HG02798 (cell line): ENCODE data around the gene SLAMF6.
A peak's percentile ranks its signal among the peaks of the same experiment; 100 is the strongest.
"Not testable (repeated sequence)": the region's sequence is repeated elsewhere in the genome, so short reads cannot be mapped to it uniquely, and the experiment has no call there.

Experiments used
- ATAC-seq: cut with Tn5 transposase; IDR thresholded peaks from one replicate; pipeline ENCODE4 v1.9.1; 2021; ENCODE audit warnings: mild to moderate bottlenecking; ENCODE audit not compliant: unreplicated experiment, poor library complexity

Gene SLAMF6

DNA sequence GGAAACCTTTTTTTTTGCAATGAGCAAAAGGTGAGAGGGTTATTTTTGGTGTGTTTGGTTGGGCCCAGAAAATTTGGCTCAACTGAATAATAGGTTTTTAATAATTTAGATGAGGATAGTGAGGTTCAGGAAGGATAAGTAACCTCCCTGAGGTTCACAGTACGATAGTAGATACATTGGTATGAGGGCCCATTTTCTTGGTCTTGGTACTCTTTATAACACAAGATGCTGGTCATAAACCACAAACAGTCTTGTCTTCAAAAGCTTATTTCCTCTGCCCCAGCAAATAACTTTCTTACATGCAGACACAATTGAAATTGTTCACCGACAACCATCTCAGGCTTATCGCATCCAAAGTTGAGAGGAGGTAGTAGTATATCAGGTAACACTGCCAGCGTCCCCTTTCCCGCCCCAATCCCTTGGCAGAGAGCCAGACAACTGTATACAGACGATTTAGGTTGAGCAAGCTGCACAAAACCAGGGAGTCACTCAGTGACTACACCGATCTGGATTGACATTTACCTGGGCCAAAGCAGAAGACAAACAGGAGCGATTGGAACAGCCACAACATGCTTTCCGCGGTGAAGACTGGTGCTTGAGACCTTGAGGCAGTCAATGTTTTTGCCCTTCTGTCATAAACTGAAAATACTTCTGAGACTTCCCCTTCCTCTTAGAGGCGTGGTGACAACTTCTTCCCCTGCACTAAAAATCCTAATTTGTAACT is at the start of gene SLAMF6:
TSS of gene SLAMF6 (minus strand) at position 634 of the 724 bp plus-strand sequence. CDS start at position 571, 63 bp downstream.
- ATAC-seq = peak; percentile 53

GRCh38 chr1:160570840-160571239 is 47.8 kb upstream of the SLAMF6 start:
- no peak for ATAC-seq

GRCh38 chr1:160569806-160570205 is 46.8 kb upstream of the SLAMF6 start:
- ATAC-seq = no peak

GRCh38 chr1:160567858-160568682 is 45.0 kb upstream of the SLAMF6 start:
- peak; percentile 60 for ATAC-seq

- ATAC-seq = no peak
These were observed 44.3 kb upstream of the SLAMF6 start for GRCh38 chr1:160567341-160567740.

DNA sequence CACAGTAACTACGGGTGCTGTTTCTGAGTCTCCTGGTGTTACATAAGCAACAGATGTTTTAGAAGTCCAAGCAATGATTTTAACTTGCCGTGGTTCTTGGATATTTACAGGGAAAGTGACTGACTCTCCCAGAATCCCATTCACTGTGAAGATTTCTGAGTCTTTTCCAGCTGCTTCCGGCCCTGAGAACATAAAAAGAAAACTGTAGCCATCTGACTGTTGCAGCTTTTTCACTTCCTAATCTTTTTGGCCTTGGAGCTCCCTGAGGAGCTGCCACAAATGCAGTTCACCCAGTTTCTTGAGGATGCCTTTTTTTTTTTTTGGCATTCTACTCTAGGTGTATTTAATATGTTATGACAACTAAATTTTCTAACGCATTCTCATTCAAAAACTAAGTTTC is 42.5 kb upstream of the SLAMF6 start:
- no peak for ATAC-seq

DNA sequence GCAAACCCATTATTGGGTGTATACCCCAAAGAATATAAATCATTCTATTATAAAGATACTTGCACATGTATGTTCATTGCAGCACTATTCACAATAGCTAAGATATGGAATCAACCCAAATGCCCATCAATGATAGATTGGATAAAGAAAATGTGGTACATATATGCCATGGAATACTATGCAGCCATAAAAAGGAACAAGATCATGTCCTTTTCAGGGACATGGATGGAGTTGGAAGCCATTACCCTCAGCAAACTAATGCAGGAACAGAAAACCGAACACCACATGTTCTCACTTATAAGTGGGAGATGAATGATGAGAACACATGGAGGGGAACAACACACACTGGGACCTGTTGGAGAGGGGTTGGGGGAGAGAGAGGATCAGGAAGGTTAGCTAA is 40.2 kb upstream of the SLAMF6 start:
- ATAC-seq = not testable (repeated sequence)

- ATAC-seq = not testable (repeated sequence)
These were observed 39.7 kb upstream of the SLAMF6 start for GRCh38 chr1:160562745-160563144.

DNA sequence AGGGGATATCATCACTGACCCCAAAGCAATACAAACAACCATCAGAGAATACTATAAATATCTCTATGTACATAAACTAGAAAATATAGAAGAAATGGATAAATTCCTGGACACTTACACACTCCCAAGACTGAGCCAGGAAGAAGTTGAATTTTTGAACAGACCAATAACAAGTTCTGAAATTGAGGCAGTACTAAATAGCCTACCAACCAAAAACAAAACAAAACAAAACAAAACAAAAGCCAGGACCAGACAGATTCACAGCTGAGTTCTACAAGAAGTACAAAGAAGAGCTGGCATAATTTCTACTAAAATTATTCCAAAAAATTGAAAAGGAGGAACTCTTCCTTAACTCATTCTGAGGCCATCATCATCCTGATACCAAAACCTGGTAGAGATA is 37.8 kb upstream of the SLAMF6 start:
- ATAC-seq = no peak

DNA sequence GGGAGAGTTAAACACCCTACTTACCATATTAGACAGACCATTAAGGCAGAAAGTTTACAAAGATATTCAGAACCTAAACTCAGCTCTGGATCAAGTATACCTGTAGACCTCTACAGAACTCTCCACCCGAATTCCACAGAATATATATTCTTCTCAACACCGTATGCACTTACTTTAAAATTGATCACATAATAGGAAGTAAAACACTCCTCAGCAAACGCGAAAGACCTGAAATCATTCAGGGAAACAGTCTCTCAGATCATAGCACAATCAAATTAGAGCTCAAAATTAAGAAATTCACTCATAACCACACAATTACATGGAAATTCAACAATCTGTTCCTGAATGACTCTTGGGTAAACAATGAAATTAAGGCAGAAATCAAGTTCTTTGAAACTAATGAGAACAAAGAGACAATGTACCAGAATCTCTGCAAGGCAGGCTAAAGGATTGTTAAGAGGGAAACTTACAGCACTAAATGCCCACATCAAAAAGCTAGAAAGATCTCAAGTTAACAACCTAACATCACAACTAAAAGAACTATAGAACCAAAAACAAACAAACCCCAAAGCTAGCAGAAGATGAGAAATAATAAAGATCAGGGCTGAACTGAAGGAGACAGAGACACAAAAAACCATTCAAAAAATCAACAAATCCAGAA is 37.1 kb upstream of the SLAMF6 start:
- ATAC-seq = no peak

DNA sequence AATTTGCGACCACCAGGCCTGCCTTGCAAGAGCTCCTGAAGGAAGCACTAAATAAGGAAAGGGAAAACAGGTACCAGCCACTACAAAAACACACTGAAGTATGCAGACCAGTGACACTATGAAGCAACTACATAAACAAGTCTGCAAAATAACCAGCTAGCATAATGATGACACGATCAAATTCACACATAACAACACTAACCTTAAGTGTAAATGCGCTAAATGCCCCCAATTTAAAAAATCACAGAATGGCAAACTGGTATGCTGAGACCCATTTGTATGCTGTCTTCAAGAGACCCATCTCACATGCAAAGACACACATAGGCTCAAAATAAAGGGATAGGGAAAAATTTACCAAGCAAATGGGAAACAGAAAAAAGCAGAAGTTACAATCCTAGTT is 36.4 kb upstream of the SLAMF6 start:
- not testable (repeated sequence) for ATAC-seq

GRCh38 chr1:160558660-160559380 is 35.8 kb upstream of the SLAMF6 start:
- no peak for ATAC-seq

GRCh38 chr1:160553778-160554177 is 30.7 kb upstream of the SLAMF6 start:
- ATAC-seq = no peak

DNA sequence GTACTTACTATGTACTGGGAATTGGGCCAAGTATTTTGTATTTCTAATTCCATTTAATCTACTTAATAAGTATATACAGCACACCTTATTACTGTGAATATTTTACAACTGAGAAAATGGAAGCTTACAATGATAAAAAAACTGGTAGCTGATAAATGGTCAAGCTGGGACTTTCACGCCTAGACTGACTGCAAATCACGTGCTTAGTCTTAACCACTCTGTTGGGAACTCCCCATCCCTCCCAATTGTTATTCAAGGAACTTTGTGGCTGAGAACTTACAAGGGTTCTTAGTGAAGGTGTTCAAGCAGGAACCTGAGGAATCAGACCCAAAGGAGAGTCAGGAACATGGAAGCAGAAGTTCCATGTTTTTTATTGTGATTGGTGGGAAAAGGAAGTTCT is 29.4 kb upstream of the SLAMF6 start:
- ATAC-seq = no peak

- no peak for ATAC-seq
These were observed 27.5 kb upstream of the SLAMF6 start for GRCh38 chr1:160550572-160551034.

DNA sequence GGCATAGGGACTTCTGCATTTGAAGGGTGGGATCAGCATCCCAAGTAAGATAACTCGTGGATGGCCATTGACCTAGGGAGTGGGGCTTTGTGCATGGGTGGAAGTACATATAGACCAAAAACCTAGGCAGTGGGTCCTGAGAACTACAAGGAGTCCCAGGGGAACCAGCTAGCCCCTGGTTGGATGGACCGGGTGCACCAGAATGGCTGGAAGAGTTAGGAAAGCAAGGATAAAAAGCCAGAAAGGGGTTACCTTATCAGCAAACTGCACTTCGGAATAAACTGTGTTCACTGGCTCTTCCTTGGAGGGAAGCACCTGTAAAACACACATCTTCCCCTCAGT is 26.6 kb upstream of the SLAMF6 start:
- no peak for ATAC-seq

- peak; percentile 53 for ATAC-seq
These were observed 26.1 kb upstream of the SLAMF6 start for GRCh38 chr1:160548960-160549664.

DNA sequence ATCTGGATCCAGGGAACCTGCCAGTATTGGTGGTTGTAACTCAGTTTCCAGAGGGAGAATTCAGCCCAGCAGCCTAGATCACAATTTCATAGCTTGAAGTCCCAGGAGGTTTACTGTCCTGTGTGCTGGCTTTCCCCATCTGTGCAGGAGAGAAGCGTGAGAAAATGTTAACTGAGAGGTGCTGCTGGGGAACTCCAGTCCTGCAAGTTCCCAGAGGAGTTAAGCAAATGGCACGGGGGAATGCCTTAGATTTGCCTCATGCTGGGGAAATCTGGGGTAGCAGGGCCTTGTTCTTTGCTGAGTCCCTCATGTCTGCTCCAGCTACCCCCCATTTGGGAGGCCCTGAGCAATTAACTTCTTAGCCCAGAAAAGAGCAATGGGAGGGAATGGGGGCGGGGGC is 25.1 kb upstream of the SLAMF6 start:
- ATAC-seq = peak; percentile 50

GRCh38 chr1:160547422-160547821 is 24.4 kb upstream of the SLAMF6 start:
- no peak for ATAC-seq

DNA sequence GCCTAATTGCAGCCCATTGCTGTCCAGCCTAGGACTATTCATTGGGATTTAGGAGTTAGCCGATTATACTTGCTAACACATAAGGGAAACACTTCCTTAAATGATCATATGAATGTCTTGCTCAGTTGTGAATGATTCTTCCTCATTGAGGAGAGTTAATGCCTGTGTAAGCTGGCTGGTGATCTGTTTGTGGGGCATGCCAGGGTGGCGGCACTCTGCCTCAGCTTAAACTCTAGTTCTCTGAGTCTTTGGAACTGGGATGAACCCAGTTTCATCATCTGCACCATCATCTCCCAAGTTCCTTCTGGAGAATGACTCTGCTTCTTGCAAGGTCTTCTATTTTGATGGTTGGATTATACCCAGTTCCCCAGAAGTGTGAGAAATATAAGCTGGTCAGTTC is 23.9 kb upstream of the SLAMF6 start:
- no peak for ATAC-seq
